ENCODE results near the gene ME3.

The ME3 gene

DNA sequence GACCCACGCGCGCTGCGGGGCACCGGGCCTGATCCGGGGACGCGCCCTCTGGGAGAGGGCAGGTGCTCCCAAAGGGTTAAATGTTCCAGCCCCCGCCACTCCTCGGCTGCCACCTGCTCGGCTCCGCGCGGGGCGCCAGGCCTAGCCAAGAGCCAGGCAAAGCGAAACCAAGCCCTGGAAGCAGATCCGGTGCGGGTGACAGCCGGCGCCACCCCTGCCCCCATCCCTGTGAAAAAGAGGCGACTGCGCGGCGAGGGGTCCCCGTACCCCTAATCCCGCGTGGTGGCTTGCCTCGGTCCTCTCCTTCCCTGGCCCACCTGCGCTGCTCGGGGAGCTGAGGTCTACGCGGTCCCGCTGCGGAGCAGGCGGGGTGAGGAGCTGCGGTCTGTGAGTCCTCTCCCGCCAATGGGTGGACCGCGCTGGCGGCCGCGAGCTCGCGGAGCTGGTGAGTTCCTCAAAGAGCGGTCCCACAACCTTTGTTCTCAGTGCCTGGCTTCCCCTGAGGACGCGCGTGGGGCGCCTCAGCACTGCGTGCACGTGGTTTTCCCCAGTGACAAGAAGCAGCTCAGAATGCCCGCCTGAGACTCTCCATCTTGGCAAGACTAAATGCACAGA, at the start of gene ME3:
Gene ME3, minus strand, starts transcription at position 610 of the 615 bp plus-strand sequence.
- peak; percentile 29 to 31 for DNase-seq

DNA sequence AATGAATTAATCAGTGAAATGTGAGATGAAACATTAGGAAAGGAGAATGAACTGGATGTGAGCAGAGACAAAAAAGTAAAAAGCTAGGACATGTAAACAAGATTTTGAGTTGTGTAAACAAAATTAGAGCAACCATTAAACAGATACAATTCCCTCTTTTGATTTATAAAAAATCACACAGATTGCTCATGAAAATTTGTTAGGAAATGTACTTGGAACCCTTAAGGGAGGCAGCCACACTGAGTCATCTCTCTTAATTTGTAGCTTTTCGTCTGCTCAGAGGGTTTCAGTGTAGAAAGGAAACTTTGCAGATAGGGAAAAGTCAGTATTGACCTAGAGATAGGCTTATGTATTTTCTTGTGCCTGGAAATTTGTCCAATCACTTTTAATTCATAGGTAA, 49.6 kb upstream of the ME3 start:
- DNase-seq = no peak

DNA sequence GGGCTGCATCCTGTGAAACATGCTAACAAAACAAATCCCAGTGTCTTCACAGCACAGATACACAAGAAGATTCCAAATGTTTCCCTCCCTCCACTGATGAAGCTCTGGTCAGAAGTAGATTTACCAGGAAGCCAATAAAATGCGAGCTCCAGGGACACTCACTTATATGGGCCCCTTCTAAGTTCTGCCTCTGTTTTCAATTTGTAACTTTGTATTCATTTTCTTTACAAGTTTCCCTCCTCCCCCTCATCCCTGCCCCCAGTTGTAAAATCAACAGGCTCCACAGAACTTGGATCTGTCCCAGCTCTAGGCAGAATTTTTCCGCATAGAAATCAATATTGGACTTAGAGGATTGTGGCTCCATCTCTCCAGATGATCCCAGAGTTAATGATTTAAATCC, 48.1 kb upstream of the ME3 start:
- DNase-seq = no peak

DNA sequence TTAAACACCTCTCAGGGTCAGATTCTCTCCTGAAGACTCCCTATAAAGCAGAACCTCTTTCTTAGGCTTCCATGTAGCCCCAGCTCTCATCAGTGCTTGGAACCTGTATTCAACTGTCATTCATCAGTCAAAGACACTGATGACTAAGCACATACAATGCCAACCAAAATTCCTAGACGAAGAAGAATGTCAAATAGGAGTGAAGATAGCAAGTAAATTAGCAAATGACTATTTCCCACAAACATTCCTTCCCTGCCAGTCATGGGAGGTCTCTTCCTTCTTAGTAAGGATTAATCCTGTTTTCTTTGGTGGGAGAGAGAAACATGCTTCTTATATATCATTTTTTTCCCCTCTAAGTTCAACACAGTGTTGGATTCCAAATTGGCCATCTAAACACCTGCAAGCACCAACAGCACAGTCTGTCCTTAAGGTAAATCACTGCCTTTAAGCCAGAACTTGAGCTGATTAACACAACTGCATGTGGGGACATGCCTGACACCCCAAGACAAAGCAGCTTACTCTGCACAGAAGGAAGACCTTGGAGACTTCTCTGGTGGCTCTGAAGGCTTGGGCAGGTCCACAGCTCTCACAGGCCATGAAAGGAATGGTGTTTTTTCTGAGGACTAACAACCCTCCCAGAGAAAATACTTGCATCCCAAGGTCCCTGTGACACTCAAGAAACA, 47.5 kb upstream of the ME3 start:
- DNase-seq = no peak

DNA sequence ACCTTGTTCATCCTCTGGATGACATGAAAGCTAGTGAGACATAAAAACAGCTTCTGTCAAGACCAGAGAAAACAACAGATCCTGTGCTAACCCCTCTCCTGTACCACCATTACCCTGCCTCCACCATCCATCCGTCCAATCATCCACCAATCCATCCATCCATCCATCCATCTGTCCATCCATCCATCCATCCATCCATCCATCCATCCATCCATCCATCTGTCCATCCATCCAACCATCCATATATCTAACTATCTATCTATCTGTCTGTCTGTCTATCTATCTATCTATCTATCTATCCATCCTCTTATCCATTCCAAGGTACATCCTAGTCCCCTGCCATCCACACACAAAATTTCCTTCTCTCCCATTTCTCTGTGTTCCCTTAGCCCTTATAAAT, 46.6 kb upstream of the ME3 start:
- no peak for DNase-seq

DNA sequence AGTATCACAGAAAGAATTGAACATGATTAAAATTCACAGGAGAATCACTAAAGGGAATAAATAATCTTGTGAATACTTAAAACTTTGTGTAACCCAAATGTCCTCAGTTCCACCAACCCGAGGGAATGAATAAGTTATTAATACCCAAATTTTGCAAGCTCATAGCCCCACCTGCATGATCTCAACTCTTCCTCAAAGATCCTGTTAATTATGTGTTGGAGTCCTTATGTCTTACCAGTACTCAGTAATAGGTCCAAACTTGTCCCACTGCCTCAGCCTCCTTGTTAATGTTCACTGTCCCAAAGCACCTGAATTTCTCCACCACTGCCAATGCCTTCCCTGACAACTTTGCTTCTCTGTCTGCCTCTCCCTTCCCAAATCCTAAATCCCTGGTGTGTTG, 46.1 kb upstream of the ME3 start:
- no peak for DNase-seq

DNA sequence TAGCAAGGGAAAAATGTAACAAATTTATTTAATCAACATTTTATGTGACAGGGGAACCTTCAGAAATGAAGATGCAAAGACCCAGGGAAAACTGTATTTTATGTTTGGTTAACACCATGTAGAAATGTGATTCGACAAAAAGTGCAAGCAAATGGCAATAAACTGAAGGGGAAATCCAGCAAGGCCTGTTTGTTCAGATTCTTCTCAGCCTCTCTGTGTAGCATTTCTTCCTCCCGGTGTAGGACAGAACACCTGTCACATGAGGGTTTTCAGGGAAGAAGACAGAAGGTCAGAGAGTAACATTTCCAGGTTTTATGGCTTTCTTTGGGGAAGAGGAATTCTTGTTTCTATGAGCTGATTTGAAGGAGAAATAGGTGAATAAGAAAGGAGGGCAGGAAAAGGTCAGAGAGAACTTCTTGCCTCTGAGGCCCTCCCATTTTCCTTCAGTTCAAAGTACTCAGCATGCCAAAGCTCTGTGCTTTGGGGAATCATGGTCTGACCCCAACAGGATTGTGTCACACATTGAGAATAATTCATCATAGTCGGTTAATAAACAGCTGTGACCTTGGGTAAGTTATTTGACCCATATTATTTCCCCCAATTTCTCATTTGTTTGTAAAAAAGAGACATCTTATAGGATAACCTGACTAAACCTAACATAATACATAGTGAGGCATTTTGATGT, 45.5 kb upstream of the ME3 start:
- no peak for DNase-seq

DNA sequence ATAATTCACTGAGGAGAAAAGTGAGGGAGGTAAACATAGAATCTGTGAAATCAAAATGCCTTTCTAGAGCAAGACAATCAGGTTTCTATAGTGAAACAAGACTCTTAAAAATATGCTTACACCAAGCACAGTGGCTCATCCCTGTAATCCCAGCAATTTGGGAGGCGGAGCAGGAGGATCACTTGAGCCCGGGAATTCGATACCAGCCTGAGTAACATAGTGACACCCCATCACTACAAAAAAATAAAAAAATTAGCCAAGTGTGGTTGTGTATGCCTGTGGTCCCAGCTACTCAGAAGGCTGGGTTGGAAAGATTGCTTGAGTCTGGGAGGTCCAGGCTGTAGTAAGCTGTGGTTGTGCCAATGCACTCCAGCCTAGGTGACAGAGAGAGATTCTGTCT, 43.2 kb upstream of the ME3 start:
- DNase-seq = no peak

DNA sequence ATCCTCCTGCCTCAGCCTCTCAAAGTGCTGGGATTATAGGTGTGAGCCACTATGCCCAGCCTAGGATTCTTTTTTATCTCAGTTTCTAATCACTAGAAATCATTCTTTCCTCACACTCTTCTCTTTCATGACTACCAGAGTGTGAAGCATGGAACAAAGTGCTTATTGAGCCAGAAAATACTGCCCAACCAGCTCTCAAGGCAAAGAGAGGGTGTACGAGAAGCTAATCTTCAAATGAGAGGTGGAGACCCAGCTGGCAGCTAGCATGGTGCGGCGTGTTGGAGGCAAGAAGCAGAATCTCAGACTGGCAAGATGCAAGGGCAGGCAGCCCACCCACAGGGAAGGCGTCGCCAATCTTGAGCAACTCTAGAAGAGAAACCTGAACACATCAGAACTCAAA, 41.1 kb upstream of the ME3 start:
- DNase-seq = no peak

DNA sequence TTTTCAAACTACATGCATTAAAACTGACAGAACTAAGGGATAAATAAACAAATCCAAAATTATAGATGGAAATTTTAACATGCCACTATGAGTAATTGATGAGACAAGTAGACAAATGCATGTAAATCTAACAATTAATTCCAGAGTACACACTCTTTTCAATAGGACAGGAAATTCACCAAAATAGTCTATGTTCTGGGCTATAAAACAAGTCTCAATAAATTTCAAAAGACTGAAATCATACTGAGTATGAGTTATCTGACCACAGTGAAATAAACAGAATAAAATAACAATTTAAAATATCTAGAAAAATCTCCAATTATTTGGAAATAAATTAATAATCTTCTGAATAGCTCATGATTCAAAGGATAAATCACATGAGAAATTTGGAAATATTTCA, 38.5 kb upstream of the ME3 start:
- no peak for DNase-seq

DNA sequence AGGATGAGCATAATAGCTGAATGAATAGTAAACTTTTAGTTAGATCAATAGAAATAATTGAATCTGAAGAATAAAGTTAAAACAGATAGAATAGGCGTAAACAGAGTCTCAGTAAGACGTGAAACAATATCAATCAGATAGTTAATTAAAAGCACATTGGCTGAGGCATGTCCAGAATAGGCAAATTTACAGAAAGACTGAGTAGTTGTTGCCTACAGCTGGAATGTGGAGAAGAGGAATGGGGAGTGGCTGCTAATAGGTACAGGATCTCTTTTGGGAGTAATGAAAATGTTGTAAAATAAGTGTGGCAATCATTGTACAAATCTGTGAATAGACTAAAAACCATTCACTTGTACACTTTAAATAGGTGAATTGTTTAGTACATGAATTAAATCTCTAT, 36.3 kb upstream of the ME3 start:
- DNase-seq = no peak

DNA sequence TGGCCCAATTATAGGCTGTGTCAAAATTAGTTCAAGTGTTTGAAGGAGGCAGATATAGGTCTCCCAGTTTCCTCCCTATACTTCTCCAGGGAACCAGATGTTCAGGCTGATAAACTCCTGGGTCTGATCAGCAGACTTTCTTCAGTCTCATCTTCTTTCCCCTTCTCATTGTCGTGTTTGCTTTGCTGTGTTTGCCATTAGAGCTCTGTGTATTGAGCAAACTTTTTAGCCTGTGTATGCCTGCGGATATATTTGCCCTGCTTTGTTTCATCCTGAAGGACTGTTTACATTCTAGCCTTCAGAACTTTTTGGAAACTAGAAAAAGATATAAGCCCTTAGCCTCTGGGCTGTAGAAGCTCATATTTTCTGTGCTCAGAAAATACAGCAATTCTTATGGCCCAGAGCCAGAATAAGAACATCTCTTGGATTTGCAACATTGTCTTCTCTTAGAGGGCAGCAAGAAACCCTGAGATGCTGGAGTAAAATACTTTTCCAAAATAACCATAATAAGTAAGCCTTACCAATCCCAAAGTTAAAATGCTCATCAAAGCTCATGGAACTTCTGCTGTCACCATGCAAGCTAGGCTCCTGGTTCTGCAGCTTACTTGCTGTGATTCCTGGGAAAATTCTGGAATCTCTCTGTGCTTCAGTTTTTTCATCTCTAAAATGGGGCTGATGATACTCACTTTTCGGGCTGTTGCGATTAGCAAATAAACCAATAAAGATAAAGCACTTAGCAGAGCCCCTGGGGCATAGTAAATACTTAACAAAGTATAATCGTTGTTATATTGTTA, 34.1 kb upstream of the ME3 start:
- no peak for DNase-seq

DNA sequence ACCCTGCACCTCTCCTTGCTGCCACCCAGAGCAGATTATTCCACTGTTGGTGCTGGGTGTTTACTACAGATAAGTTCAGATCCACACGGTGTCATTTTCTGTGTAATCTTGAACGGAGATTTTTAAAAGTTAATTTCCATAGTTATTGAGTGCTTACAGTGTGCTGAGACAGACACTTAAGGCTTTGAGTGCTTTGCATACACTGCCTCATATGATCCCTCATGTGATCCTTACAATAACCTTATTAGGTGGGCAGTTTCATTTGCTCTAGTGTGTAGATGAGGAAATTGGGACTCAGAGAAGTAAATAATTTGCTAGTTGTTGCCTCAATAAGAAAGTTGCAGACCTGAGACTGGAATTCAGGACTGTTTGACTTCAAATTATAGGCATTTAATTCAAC, 32.3 kb upstream of the ME3 start:
- DNase-seq = no peak

DNA sequence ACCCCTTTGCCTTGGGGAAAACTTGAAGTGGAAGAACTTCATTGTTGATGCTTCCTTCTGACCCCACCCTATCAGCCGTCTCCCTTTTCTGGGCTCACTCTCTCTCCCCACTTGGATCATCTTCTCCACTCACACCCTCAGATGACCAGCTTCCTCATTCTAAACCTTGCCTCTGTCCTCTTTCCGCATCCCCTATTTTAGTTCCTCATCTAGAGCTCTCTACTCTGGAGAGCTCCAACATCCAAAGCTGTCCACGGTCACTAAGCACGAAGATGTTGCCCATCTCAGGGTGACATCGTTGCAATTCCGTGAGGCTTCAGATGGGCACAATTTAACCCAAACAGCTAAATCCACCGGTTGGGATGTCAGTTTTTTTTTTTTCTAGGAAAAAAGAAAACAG, 31.6 kb upstream of the ME3 start:
- DNase-seq = no peak

DNA sequence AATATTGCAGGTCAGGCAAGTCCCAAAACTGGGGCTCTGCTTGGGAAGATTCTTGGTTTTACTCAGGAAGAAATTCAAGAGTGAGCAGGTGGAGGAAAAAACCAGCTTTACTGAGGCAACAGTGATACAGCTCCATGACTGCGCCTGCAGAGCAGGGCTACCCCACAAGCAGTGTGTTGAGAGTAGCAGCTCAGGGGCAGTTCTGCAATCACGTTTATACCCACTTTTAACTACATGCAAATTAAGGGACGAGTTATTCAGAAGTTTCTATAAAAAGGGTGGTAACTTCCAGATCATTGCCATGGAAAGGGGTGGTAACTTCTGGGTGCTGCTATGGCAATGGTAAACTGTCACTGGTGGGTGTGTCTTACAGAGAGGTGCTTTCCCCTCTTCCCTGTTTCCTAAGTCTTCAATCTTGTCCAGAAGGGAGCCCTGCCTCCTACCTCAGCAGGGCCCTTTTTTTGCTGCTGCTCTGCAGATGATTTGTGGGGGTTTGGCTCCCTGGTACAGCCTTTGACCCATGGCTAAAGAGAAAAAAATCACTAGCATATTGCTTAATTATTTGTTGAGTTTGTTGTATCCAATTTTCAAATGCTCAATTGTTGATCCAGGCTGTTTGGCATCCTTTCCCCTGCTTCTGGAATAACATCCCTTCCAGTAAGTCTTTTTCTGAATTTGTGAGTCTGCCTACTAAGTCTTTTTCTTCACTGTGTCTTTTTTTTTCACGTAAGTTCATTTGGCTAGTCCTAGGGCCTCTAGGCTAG, 30.0 kb upstream of the ME3 start:
- no peak for DNase-seq

DNA sequence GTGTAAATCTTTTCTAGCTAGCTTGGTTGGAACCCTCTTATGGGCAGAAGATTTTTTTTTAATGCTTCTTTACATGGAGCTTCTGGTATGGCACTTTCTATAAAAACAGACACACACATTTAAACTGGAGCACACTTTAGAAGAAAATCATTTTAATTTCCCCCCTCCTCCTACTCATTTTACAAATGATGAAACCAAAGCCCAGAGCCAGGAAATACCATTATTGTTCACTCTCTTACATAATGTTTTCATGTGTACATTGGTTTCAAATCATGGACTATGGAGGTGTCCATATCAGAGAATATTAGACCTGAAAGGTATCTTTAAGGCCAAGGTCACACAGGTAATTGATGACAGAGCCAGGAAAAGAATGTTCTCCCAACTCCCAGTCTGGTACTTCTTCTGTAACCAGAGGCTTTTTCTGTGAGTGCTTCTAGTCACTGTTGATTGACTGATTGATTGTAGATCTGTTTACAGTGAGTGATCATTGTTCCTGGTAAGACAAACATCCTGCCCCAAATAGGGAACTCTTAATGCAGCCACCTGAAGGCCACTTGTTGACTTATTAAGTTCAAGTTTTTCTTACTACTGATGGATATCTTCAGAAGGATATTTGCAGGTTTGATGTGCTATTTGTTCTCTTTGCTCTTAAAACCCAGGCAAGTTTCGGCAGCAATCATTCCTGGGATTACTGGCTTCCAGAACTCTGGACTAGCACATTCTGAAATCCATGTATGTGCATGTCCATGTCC, 26.8 kb upstream of the ME3 start:
- no peak for DNase-seq

DNA sequence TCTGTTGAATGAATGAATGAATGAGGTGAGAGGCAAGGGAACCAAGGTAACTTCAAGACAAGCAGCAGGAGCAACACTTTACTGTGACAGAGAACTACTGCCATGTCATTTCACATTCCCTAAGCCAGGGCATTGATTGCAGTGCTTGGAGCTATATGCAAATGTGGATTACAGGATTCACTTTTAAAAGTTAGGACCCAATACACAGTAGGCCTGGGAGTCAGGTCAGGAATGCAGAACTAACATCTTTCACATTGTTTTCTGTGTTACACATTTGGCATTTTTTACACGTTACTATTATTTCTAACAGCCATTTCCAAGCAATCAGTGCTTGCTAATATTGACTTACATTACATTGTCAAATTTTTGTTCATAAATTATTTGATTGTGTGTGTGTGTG, 26.2 kb upstream of the ME3 start:
- no peak for DNase-seq

DNA sequence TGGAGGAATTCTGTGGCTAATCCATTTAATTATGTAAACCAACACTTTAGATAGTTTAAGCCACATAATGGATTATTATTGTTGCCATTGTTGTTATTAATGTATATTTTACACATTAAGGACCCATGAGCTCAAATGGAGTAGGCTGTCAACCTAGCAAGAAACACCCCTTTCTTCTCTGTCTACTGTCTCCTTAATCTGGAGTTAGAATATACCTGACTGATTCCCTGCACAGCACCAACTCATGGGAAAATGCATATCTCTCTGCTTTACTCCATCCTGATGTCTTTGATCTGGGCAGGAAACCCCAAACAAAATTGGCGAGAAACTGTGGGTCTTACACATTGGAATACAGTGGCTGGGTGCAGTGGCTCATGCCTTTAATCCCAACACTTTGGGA, 24.0 kb upstream of the ME3 start:
- DNase-seq = no peak

DNA sequence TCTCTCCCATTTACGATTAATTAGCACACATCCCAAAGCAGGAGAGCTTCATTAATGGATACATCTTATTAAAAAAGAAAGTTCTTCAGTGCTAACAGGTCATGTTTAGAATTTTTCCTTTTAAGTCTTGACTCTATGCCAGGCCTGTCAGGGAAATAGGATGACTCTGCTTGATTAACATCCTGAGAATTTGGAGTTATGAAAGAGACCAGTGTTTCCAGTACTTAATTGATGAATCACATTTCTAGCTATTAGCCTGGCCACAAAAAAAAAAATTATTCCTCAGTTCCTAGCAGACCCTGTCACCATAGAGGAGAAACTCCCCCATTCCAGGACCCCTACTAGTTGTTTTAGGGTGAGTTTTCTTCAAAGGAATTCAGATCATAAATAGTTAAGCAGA, 23.6 kb upstream of the ME3 start:
- DNase-seq = no peak

DNA sequence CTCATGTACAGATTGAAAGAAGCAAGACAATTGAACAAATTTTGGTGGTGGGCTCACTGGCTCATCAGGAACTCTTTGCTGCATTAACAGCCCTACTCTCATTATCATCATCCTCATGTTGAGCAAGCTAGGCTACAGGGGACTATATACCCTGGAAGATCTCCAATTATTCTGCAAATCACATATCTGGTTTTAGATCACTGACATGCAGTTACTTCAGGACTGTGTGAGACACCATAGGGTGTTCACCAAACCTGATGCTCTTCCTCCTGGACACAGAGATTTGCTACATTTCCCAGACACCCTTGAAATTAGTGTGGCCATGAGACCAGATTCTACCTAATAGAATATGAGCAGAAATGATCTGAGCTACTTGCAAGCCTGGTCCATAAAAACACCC, 23.0 kb upstream of the ME3 start:
- no peak for DNase-seq

DNA sequence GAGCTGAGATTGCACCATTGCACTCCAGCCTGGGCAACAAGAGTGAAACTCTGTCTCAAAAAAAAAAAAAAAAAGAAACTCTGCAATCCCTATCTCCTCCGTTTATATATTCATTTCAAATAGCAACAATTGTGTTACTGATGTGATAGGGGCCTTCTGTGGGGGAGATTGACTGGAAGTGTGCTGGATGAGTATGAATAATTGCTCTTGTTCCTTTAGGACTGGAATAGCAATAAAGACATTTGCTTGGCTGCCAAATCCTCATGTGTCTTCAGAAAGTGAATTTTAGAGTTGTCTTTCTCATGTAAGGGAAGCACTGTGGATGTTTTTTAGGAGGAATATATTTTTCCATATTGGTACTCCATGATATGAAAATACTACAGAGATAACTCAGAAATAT, 21.1 kb upstream of the ME3 start:
- DNase-seq = no peak

DNA sequence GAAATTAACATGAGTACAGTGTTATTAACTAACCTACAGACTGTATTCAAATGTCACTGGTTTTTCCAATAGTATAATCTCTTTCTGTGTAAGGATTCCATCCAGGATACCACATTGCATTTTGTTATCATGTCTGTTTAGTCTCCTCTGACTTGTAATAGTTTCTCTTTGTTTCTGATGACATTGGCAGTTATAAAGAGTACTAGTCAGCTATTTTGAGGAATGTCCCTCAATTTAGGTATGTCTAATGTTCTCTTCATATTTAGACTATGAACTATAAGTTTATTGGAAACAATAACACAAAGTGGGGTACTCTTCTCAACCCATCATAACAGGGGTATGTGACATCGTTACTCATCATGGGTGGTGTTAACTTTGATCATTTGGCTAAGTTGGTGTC, 20.3 kb upstream of the ME3 start:
- no peak for DNase-seq

Data from SHP77 (cell line).